CD4-positive, alpha-beta T cell (primary cell): ENCODE results near the gene TMEM61. TPM values are rescaled to one million over a fixed set of nuclear protein-coding genes. Genes with fewer than 3 reads are reported as not detected.

Source experiments
- ATAC-seq: fragments of 200-7000 bp; cut with Tn5 transposase; one replicate; pipeline ENCODE4 v1.10.0; 2022; ENCODE audit warnings: mild to moderate bottlenecking; ENCODE audit not compliant: poor library complexity
- CTCF ChIA-PET: fragments of 350-600 bp; sonication (Branson Sonifier 250); formaldehyde crosslinking; loops from one replicate; lab custom pipeline; 2021; ENCODE audit warnings: antibody characterized with exemption, inconsistent platforms; lab: Charles Lee
- POLR2A ChIA-PET: fragments of 350-600 bp; sonication (Branson Sonifier 250); formaldehyde crosslinking; loops from one replicate; lab custom pipeline; 2021; ENCODE audit warnings: antibody characterized with exemption, inconsistent platforms; lab: Charles Lee
- DNase-seq, 14 experiments: peaks; one replicate each; pipeline ENCODE4 v3.0.0-alpha.2; 2013 to 2020; ENCODE audit warnings: mixed read lengths in 2 of 14
- H3K27ac ChIP-seq, 2 donors: one replicate each; pipeline versions ENCODE4 v1.5.1 to v1.7.0; 2013; ENCODE audit warnings: low read length in 2 of 2, low read depth in 1 of 2, mild to moderate bottlenecking in 1 of 2
- H3K27me3 ChIP-seq, 2 experiments: 1 replicate in 1 of 2; 2 replicates in 1 of 2; pipeline versions ENCODE4 v1.6.1 to v1.7.0; 2013; ENCODE audit warnings: low read length in 2 of 2, control low read depth in 1 of 2, mild to moderate bottlenecking in 1 of 2, moderate library complexity in 1 of 2; ENCODE audit not compliant: insufficient read depth in 2 of 2, control insufficient read depth in 1 of 2
- H3K36me3 ChIP-seq: one replicate; pipeline ENCODE4 v1.6.1; 2013; ENCODE audit warnings: low read length, control low read depth; ENCODE audit not compliant: insufficient read depth
- H3K4me1 ChIP-seq: one replicate; pipeline ENCODE4 v1.6.1; 2013; ENCODE audit warnings: low read length, control low read depth; ENCODE audit not compliant: insufficient read depth
- H3K4me3 ChIP-seq: one replicate; pipeline ENCODE4 v1.5.1; 2013; ENCODE audit warnings: mild to moderate bottlenecking, low read length, moderate library complexity
- H3K9me3 ChIP-seq, 2 experiments: 1 replicate in 1 of 2; 2 replicates in 1 of 2; pipeline versions ENCODE4 v1.6.1 to v1.7.0; 2013; ENCODE audit warnings: low read length in 2 of 2, mild to moderate bottlenecking in 2 of 2, control low read depth in 1 of 2, moderate library complexity in 1 of 2; ENCODE audit not compliant: control insufficient read depth in 1 of 2, insufficient read depth in 1 of 2
- H3K27ac Mint-ChIP-seq: one replicate; pipeline ENCODE4 v1.8.0; 2020; ENCODE audit warnings: mixed read lengths
- H3K27me3 Mint-ChIP-seq: one replicate; pipeline ENCODE4 v1.8.0; 2021; ENCODE audit warnings: mixed read lengths
- H3K36me3 Mint-ChIP-seq: one replicate; pipeline ENCODE4 v1.8.0; 2021; ENCODE audit warnings: low read depth, mixed read lengths
- H3K4me1 Mint-ChIP-seq: one replicate; pipeline ENCODE4 v1.8.0; 2021; ENCODE audit warnings: low read depth, mixed read lengths
- H3K4me3 Mint-ChIP-seq: one replicate; pipeline ENCODE4 v1.8.0; 2020; ENCODE audit warnings: mild to moderate bottlenecking, mixed read lengths
- H3K9me3 Mint-ChIP-seq: one replicate; pipeline ENCODE4 v1.8.0; 2020; ENCODE audit warnings: mixed read lengths
- CTCF ChIP-seq: fragments of 200-600 bp; IDR thresholded peaks from one replicate; pipeline ENCODE4 v1.8.0; 2022; ENCODE audit warnings: antibody characterized with exemption, mild to moderate bottlenecking
- intact Hi-C, 2 experiments: fragments of 100-400 bp; cut with DNase I in 1 of 2; cut with micrococcal nuclease in 1 of 2; formaldehyde crosslinking; loops; one replicate each; pipeline versions ENCODE4 v1.15.1 to v1.9.0; 2023 to 2025; cut with DNase I, micrococcal nuclease
- total RNA-seq, 174 experiments: library from RNA in 2 of 174; stranded (reverse) in 2 of 174; gene quantifications; one replicate each; pipeline ENCODE4 v1.2.3 and lab custom pipeline; 2021 to 2026

The TMEM61 gene
- total RNA-seq, 2 experiments from 2014 or later = not detected

- Mint-ChIP-seq H3K27me3 (peaks cover 55% of the 10 kb centered on the region), H3K27ac (no peak overlapping the region), H3K4me1 (no peaks in the 10 kb centered on the region), H3K36me3 (no peaks in the 10 kb centered on the region), H3K4me3 (no peak overlapping the region), H3K9me3 (no peaks in the 10 kb centered on the region)
- intact Hi-C loops = no loop called here
- ATAC-seq (no peak), DNase-seq (no peak)
- Histone ChIP-seq H3K4me3 (no peak overlapping the region), H3K36me3 (no peaks in the 10 kb centered on the region), H3K9me3 (no peaks in the 10 kb centered on the region), H3K27me3 (peaks cover 7 to 10% of the 10 kb centered on the region in 2 experiments), H3K4me1 (no peaks in the 10 kb centered on the region), H3K27ac (no peak overlapping the region)
- ChIA-PET POLR2A (no interaction called here), CTCF (interaction anchor here (1.5 kb wide), 1 partner anchor 50 kb away, joined by 3 read pairs; no protein-coding TSS in a partner anchor)
- no peak for TF ChIP-seq CTCF
Measured at GRCh38 chr1:54972436-54972835, 8.0 kb upstream of the TMEM61 start.

- intact Hi-C loops = no loop called here
- DNase-seq (no peak), ATAC-seq (no peak)
- no peaks in the 10 kb centered on the region for H3K9me3 Mint-ChIP-seq
- TF ChIP-seq CTCF = no peak
- H3K4me1 Mint-ChIP-seq = no peaks in the 10 kb centered on the region
- Histone ChIP-seq H3K4me1 (no peaks in the 10 kb centered on the region), H3K4me3 (no peak overlapping the region), H3K9me3 (no peaks in the 10 kb centered on the region), H3K27ac (no peak overlapping the region), H3K36me3 (no peaks in the 10 kb centered on the region), H3K27me3 (peaks cover 7 to 19% of the 10 kb centered on the region in 2 experiments)
- ChIA-PET POLR2A (no interaction called here), CTCF (no interaction called here)
- no peak overlapping the region for H3K4me3 Mint-ChIP-seq
- no peak overlapping the region for H3K27ac Mint-ChIP-seq
- H3K36me3 Mint-ChIP-seq = no peaks in the 10 kb centered on the region
- peaks cover 61% of the 10 kb centered on the region for H3K27me3 Mint-ChIP-seq
Measured at GRCh38 chr1:54973205-54973921, 7.1 kb upstream of the TMEM61 start.

GRCh38 chr1:54975356-54976108 is 4.9 kb upstream of the TMEM61 start:
- peaks cover 10 to 23% of the 10 kb centered on the region in 2 experiments for H3K27me3 ChIP-seq
- H3K27ac ChIP-seq = no peak overlapping the region
- CTCF ChIA-PET = no interaction called here
- Mint-ChIP-seq H3K4me1 (no peaks in the 10 kb centered on the region), H3K27ac (no peak overlapping the region), H3K9me3 (no peaks in the 10 kb centered on the region), H3K27me3 (peaks cover 62% of the 10 kb centered on the region), H3K36me3 (no peaks in the 10 kb centered on the region), H3K4me3 (no peak overlapping the region)
- H3K36me3 ChIP-seq = no peaks in the 10 kb centered on the region
- intact Hi-C loops = no loop called here
- no peaks in the 10 kb centered on the region for H3K4me1 ChIP-seq
- no peak overlapping the region for H3K4me3 ChIP-seq
- no peak for ATAC-seq
- no peak for DNase-seq
- no peak for TF ChIP-seq CTCF
- H3K9me3 ChIP-seq = no peaks in the 10 kb centered on the region
- POLR2A ChIA-PET = no interaction called here
